Measurements from ENCODE around the gene MLKL.
"Not testable (repeated sequence)": the region's sequence is repeated elsewhere in the genome, so short reads cannot be mapped to it uniquely, and the experiment has no call there.

The MLKL gene

DNA sequence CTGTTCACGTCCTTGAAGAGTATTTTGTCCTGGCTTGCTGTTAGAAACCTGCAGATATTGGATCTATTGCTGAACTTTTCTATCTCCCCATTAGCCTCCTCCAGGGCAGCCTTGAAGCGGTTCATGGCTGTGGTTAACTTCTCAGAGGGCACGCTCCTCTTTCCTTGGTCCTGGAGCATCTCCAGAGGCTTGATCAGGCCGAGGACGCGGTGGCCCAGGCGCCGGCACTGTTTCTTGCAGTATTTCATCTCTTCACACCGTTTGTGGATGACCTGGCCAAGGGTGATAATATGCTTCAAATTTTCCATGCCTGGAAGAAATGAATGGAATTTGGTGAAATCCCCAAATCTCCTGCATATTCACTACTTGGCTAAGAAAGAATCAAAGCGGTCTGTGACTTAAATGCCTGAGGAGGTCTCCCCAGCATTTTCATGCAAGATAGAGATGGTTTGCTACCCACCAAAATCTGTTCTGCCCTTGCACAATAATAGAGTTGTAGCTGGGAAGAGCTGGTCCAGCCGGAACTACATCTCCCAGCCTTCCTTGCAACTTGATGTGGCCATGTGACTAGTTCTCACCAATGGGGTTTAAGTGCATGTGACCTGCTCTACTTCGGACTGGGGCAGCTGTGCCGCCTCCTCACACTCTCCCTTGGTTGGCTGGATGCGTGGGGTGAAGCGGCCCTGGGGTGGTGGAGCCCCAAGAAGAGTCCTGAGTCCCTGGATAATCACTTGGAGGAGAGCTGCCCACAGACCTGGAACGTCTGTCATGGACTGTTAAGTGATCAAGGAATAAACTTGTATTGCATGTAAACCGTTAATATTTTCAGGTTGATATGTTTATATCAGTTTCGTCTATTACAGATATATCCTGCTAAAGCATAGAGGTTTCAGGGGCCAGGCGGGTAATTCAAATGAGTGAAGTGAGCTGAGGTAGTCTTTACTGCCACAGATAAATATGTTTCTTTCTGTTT lies 4.9 kb downstream of the MLKL start:
- DNase-seq, result peak; percentile 90

GRCh38 chr16:74691093-74691855 lies 9.4 kb downstream of the MLKL start:
- DNase-seq, result no peak

DNA sequence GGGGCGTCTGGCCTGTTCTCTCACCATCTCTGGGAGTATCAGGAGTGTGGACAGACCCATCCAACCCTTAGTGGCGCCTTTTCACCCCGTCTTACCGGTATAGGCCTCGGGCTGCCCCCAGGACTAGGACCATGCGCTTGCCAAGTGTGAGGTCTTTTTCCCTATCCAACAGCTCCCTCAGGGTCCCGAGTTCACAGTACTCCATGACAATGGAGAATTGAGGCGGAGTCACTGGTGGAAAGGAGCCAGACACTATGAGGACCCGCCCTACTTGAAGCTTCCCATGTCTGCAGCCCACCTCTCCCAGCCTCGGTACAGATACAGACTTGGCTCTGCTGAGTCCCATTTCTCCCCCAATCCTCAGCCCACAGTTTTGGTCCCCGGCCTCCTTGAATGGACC lies 18.1 kb downstream of the MLKL start:
- no peak for DNase-seq

GRCh38 chr16:74680681-74681080 lies 20.0 kb downstream of the MLKL start:
- no peak for DNase-seq

DNA sequence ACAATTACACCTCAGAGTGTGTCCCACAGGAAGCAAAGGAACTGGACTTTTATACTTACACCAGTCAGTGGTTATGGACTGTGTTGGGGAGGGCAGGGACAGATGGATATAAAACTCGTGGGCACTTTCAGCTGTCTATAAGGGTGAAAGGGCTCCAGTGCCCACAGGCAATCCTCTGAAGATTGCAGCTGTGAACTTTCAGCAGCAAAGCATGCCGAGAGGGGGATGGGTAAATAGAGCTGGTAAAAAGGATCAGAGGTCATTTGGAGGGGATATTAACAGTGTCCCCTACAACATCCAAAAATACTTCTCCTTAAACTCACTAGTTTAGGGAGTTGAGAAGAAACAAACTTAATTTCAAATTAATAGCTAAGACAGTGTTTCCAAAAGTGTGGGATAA lies 20.7 kb downstream of the MLKL start:
- no peak for DNase-seq

- no peak for DNase-seq
Measured at GRCh38 chr16:74677868-74678267, 22.8 kb downstream of the MLKL start.

- no peak for DNase-seq
Measured at GRCh38 chr16:74673876-74674275, 26.8 kb downstream of the MLKL start.

DNA sequence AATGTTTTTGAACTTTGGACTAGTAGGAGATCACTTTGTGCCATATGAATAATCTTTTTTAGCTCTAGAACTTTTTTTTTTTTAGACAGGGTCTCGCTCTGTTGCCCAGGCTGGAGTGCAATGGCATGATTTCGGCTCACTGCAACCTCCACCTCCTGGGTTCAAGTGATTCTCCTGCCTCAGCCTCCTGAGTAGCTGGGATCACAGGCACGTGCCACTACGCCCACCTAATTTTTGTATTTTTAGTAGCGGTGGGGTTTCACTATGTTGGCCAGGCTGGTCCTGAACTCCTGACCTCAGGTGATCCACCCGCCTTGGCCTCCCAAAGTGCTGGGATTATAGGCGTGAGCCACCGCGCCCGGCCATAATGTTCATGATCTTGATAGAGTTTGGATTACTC lies 31.8 kb downstream of the MLKL start:
- DNase-seq, result not testable (repeated sequence)

DNA sequence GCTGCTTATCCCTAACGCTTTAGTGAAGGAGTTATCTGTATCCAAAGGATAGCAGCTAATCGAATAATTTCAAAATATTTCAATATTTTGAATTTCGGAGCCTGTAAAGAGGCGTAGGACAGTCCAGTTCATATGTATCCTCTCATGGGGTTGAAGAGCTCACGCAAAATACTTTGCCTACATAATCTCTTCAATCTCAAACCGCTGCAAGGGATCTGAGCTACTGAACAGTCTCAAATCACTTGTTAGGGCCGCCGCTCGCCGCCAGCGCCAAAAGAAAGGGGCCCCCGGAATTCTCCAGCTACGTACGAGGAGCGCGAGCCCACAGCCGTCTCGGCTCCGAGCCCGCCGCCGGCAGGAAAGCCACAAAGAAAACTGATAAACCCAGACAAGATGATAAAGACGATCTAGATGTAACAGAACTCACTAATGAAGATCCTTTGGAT lies 33.4 kb downstream of the MLKL start:
- DNase-seq, result peak; percentile 76

- DNase-seq, result peak; percentile 98
Measured at GRCh38 chr16:74666425-74667254, 34.0 kb downstream of the MLKL start, which contains the start of gene RFWD3. Gene RFWD3 (minus strand): TSS chr16:74666877. CDS start chr16:74661449, 5,428 bp downstream.

- no peak for DNase-seq
Measured at GRCh38 chr16:74666010-74666421, 34.6 kb downstream of the MLKL start.

- no peak for DNase-seq
Measured at GRCh38 chr16:74661064-74661463, 39.6 kb downstream of the MLKL start.

- no peak for DNase-seq
Measured at GRCh38 chr16:74660383-74660782, 40.3 kb downstream of the MLKL start.

- DNase-seq, result no peak
Measured at GRCh38 chr16:74659041-74659440, 41.6 kb downstream of the MLKL start.

- DNase-seq, result no peak
Measured at GRCh38 chr16:74657870-74658642, 42.6 kb downstream of the MLKL start.

- DNase-seq, result no peak
Measured at GRCh38 chr16:74654536-74655050, 46.1 kb downstream of the MLKL start.

DNA sequence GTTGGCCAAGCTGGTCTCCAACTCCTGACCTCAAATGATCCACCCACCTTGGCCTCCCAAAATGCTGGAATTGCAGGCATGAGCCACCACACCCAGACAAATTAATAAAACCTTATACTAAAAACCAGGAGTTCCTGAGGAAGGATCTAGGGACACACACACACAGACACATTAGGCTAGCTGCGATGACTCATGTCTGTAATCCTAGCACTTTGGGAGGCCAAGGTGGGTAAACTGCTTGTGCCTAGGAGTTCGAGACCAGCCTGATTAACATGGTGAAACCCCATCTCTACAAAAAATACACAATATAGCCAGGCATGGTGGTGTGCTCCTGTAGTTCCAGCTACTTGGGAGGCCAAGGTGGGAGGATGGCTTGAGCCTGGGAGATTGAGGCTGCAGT lies 47.8 kb downstream of the MLKL start:
- DNase-seq, result not testable (repeated sequence)

DNA sequence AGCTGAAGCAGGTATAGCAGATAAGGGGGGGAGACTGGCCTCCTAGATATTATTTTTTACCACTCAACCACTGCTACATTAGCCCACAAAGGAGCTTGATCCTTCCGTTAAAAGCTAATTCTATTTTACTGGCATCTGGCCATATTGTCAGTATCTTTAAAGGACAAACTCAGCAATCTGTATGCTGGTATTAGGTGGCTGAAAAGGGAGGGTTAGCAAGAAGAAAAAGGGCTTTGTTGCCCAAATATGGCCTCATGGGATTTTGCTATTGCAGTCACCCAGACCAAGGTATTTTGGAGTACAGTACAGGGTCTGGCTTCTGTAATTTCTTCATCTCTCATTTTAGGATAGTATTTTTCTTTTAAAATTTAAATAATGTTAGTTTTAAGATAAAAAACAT lies 48.4 kb downstream of the MLKL start:
- no peak for DNase-seq

- DNase-seq, result no peak
Measured at GRCh38 chr16:74651841-74652240, 48.8 kb downstream of the MLKL start.

- peak; percentile 35 for DNase-seq
Measured at GRCh38 chr16:74650966-74651567, 49.6 kb downstream of the MLKL start.

GRCh38 chr16:74649839-74650504 lies 50.7 kb downstream of the MLKL start:
- no peak for DNase-seq
